ENCODE results near the gene MAN2A2. TPM values are rescaled to one million over a fixed set of nuclear protein-coding genes. Genes with fewer than 3 reads are reported as not detected.

MAN2A2 gene
- total and polyA plus RNA-seq, 2 donors (not counting 3 experiments of a cell fraction or from before 2014, with no cell fraction given), result 60.9 to 77.7 TPM

- H3K4me1 ChIP-seq (ENCODE audit: control insufficient read depth, extremely low read depth, insufficient read depth, low read length), result peaks cover 8% of the 10 kb centered on the region
- no peaks in the 10 kb centered on the region for H3K27me3 ChIP-seq (ENCODE audit: control insufficient read depth in 2 of 2, insufficient read depth in 2 of 2, low read length in 2 of 2)
- no peaks in the 10 kb centered on the region for H4K20me1 ChIP-seq (replicated peaks; ENCODE audit: control insufficient read depth, extremely low read depth, insufficient read depth, low read length)
- intact Hi-C loops (cut with micrococcal nuclease) (no loop called here), dilution Hi-C loops (cut with MboI; ENCODE audit: extremely low pct_ligation_motif_present, low sequenced_read_pairs) (no loop called here)
- no peak for DNase-seq (ENCODE audit: low read depth, low spot score)
- no peak overlapping the region for H3K4me2 ChIP-seq (ENCODE audit: insufficient read depth, low read length)
- CTCF ChIA-PET, result interaction anchor here (1.0 kb wide), 1 partner anchor 22 kb away, joined by 3 read pairs; no protein-coding TSS in a partner anchor
- no peak overlapping the region for H3K27ac ChIP-seq (ENCODE audit: insufficient read depth, low read depth, low read length)
- H3K4me3 ChIP-seq (replicated peaks in 1 of 3; ENCODE audit: insufficient read depth in 1 of 3, low read depth in 1 of 3, low read length in 3 of 3), result no peak overlapping the region
- no peak overlapping the region for H3K9ac ChIP-seq (replicated peaks; ENCODE audit: extremely low read depth, insufficient read depth, low read length)
- H3K36me3 ChIP-seq (ENCODE audit: control insufficient read depth in 2 of 2, extremely low read depth in 1 of 2, insufficient read depth in 2 of 2, low read length in 2 of 2), result no peaks in the 10 kb centered on the region
- POLR2A ChIA-PET, result no interaction called here
- no TSS peak for BruUV-seq (replicated peaks)
- H3K79me2 ChIP-seq (ENCODE audit: control insufficient read depth, insufficient read depth, low read length), result no peaks in the 10 kb centered on the region
- H3K9me1 ChIP-seq (replicated peaks; ENCODE audit: control insufficient read depth, extremely low read depth, insufficient read depth, low read length), result no peaks in the 10 kb centered on the region
- TF ChIP-seq GATA2 (IDR thresholded peaks at IDR 0.05; ENCODE audit: insufficient read depth, insufficient read length, low read depth, low read length), result no peak
- TF ChIP-seq POLR2A (IDR thresholded peaks at IDR 0.05; ENCODE audit: low read depth, low read length), result no peak
- no peak for TF ChIP-seq MYC (IDR thresholded peaks at IDR 0.05; ENCODE audit: low read depth, low read length)
- no peak for TF ChIP-seq EZH2 (IDR thresholded peaks at IDR 0.05; ENCODE audit: borderline replicate concordance, low read depth, low read length, severe bottlenecking)
- TF ChIP-seq MAX (IDR thresholded peaks at IDR 0.05; ENCODE audit: insufficient read depth, insufficient read length), result no peak
- no peak for TF ChIP-seq POLR2AphosphoS5 (IDR thresholded peaks at IDR 0.05; ENCODE audit: insufficient read depth, low read depth, low read length)
- no peak for TF ChIP-seq FOS (IDR thresholded peaks at IDR 0.05; ENCODE audit: borderline replicate concordance, insufficient read depth, low read length)
- TF ChIP-seq, protein P1, sequence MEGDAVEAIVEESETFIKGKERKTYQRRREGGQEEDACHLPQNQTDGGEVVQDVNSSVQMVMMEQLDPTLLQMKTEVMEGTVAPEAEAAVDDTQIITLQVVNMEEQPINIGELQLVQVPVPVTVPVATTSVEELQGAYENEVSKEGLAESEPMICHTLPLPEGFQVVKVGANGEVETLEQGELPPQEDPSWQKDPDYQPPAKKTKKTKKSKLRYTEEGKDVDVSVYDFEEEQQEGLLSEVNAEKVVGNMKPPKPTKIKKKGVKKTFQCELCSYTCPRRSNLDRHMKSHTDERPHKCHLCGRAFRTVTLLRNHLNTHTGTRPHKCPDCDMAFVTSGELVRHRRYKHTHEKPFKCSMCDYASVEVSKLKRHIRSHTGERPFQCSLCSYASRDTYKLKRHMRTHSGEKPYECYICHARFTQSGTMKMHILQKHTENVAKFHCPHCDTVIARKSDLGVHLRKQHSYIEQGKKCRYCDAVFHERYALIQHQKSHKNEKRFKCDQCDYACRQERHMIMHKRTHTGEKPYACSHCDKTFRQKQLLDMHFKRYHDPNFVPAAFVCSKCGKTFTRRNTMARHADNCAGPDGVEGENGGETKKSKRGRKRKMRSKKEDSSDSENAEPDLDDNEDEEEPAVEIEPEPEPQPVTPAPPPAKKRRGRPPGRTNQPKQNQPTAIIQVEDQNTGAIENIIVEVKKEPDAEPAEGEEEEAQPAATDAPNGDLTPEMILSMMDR (IDR thresholded peaks at IDR 0.05; ENCODE audit: extremely low read depth in 1 of 2, insufficient read depth in 1 of 2, low read depth in 1 of 2, low read length in 2 of 2), result no peak
- no peak for TF ChIP-seq JUN (IDR thresholded peaks at IDR 0.05; ENCODE audit: borderline replicate concordance, insufficient read depth, insufficient read length, low read depth)
- no peak for FAIRE-seq
- no peak overlapping the region for H2AFZ ChIP-seq (ENCODE audit: low read depth, low read length)
- no peaks in the 10 kb centered on the region for H3K9me3 ChIP-seq (replicated peaks; ENCODE audit: control insufficient read depth, insufficient read depth, low read length)
Measured at GRCh38 chr15:90864507-90864906, 38.6 kb upstream of the MAN2A2 start.
